Coronary artery (tissue), 2 donors: ENCODE measurements around the gene LONP2.

ENCODE experiments used
- DNase-seq: peaks from one replicate; pipeline ENCODE4 v3.0.0-alpha.2; 2017; ENCODE audit warnings: low spot score
- H3K27ac ChIP-seq, 2 donors: fragments of 200-600 bp; sonication (generic); one replicate each; pipeline ENCODE4 v1.5.1; 2016 to 2019
- H3K4me3 ChIP-seq: fragments of 200-600 bp; sonication (generic); 2 replicates; pipeline ENCODE4 v1.5.1; 2016; ENCODE audit warnings: mild to moderate bottlenecking, moderate library complexity
- CTCF ChIP-seq: fragments of 200-600 bp; sonication (generic); IDR thresholded peaks from one replicate; pipeline ENCODE4 v1.5.1; 2019; ENCODE audit warnings: antibody characterized with exemption

The LONP2 gene

GRCh38 chr16:48284772-48285409 is 40.8 kb downstream of the LONP2 start:
- no peak for TF ChIP-seq CTCF
- Histone ChIP-seq H3K4me3 (no peak overlapping the region), H3K27ac (no peak overlapping the region)
- no peak for DNase-seq

DNA sequence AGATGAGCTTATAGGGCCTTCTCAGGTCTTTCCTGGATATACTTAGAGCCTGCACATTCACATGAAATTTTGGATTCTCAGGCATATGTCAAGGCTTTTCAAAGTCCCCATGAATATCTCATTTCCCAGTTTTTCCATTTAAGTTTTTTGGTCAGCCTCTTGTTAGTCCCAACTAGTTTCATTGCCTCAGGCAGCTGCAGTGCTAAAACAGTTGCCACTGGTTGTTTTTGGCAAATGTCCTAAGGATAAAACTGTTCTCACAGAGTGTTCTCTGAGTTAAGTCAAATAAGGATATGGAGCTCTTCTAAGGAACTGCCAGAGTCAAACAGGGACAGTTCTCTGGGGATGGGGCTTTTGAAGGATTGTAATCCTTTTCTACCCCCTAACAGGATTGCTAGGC is 43.1 kb downstream of the LONP2 start:
- Histone ChIP-seq H3K27ac (no peak overlapping the region), H3K4me3 (no peak overlapping the region)
- TF ChIP-seq CTCF = no peak
- DNase-seq = no peak

DNA sequence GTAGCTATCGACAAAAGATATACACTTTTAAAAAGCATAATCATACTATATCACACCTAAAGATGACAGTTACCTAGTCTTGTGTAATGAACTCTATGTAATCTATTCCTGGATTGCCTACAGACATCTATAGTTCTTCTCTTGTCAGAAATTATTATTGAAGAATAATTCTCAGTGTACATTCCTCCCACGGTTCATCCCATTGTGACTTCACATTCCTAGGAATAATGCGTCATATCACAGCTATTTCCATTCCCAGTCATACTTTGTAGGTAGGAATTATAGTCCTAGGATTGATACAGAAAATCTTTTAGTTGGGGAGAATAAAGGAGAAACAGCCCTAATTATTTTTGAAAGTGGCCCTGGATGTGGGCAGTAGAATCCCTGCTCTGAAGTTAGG is 47.2 kb downstream of the LONP2 start:
- no peak overlapping the region for H3K27ac ChIP-seq
- TF ChIP-seq CTCF = no peak
- no peak overlapping the region for H3K4me3 ChIP-seq
- no peak for DNase-seq

DNA sequence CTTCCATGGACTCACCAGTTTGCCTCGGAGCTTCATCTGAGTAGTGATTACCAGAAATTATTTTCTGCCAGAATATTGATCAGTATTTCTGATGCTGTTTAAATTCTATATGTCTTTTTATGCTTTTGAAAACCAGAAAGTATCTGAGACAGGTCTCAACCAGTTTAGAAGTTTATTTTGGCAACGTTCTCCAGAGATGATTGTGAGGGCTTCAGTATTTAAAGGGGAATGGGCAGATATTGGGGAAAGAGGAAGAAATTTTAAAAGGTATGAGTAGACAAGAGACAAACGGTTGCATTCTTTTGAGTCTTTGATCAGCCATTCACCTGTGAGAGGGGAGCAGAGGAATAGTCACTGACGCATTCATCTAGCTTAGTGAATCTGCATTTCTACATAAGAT is 47.7 kb downstream of the LONP2 start:
- DNase-seq = no peak
- TF ChIP-seq CTCF = no peak
- no peak overlapping the region for H3K27ac ChIP-seq
- H3K4me3 ChIP-seq = no peak overlapping the region

- no peak overlapping the region for H3K4me3 ChIP-seq
- DNase-seq = no peak
- H3K27ac ChIP-seq = no peak overlapping the region
- TF ChIP-seq CTCF = no peak
Observed at GRCh38 chr16:48292452-48292851, 48.4 kb downstream of the LONP2 start.

DNA sequence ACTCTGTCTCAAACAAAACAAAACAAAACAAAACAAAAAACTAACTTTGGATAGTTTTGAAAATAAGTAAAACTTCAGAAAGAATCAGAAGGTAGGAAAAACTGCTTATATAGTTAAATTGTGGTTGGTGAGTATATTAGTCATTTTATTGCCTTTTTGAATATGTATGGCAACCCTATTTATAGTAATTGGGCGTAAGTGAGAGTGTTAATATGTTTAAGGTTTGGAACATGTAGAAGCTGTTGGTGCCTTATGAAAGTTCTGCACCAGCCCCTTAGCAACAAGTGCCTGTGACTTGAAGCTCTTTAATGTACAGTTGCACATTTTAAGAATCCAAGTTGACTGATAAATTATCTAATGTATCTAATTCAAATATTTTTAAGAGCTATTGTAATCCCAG is 50.6 kb downstream of the LONP2 start:
- no peak for TF ChIP-seq CTCF
- Histone ChIP-seq H3K27ac (no peak overlapping the region), H3K4me3 (no peak overlapping the region)
- no peak for DNase-seq

- no peak overlapping the region for H3K27ac ChIP-seq
- no peak overlapping the region for H3K4me3 ChIP-seq
- no peak for DNase-seq
- TF ChIP-seq CTCF = no peak
Observed at GRCh38 chr16:48295488-48296281, 51.6 kb downstream of the LONP2 start.
